ENCODE data around the gene YJEFN3.
A peak's percentile ranks its signal among the peaks of the same experiment; 100 is the strongest.

Gene YJEFN3

GRCh38 chr19:19540064-19540714 is 11.5 kb downstream of the YJEFN3 start:
- peak; percentile 56 for DNase-seq

- DNase-seq, result peak; percentile 65
Measured at GRCh38 chr19:19540715-19541515, 12.2 kb downstream of the YJEFN3 start.

GRCh38 chr19:19541616-19542015 is 12.9 kb downstream of the YJEFN3 start:
- no peak for DNase-seq

GRCh38 chr19:19542507-19542906 is 13.8 kb downstream of the YJEFN3 start:
- DNase-seq, result no peak

- DNase-seq, result no peak
Measured at GRCh38 chr19:19543101-19543500, 14.4 kb downstream of the YJEFN3 start.

- DNase-seq, result no peak
Measured at GRCh38 chr19:19543640-19544039, 14.9 kb downstream of the YJEFN3 start.

- no peak for DNase-seq
Measured at GRCh38 chr19:19544257-19544953, 15.7 kb downstream of the YJEFN3 start.

- no peak for DNase-seq
Measured at GRCh38 chr19:19544954-19545591, 16.4 kb downstream of the YJEFN3 start.

GRCh38 chr19:19545707-19546106 is 17.0 kb downstream of the YJEFN3 start:
- no peak for DNase-seq

GRCh38 chr19:19546751-19547162 is 18.0 kb downstream of the YJEFN3 start:
- no peak for DNase-seq

GRCh38 chr19:19547674-19548336 is 19.1 kb downstream of the YJEFN3 start:
- no peak for DNase-seq

- DNase-seq, result no peak
Measured at GRCh38 chr19:19548915-19549759, 20.4 kb downstream of the YJEFN3 start.

GRCh38 chr19:19549804-19550464 is 21.2 kb downstream of the YJEFN3 start:
- DNase-seq, result no peak

GRCh38 chr19:19550485-19550929 is 21.8 kb downstream of the YJEFN3 start:
- no peak for DNase-seq

GRCh38 chr19:19550972-19551852 is 22.5 kb downstream of the YJEFN3 start:
- DNase-seq, result no peak

- no peak for DNase-seq
Measured at GRCh38 chr19:19551853-19552192, 23.1 kb downstream of the YJEFN3 start.

- DNase-seq, result no peak
Measured at GRCh38 chr19:19552798-19553197, 24.1 kb downstream of the YJEFN3 start.

- no peak for DNase-seq
Measured at GRCh38 chr19:19553670-19554069, 25.0 kb downstream of the YJEFN3 start.

GRCh38 chr19:19554074-19555023 is 25.6 kb downstream of the YJEFN3 start:
- DNase-seq, result peak; percentile 31
